Body of pancreas (tissue), 4 donors: ENCODE results near the gene SMAD2.

Experiments used
- CTCF ChIP-seq, 7 experiments: fragments of 450-650 bp in 4 of 7; fragments of 200-600 bp in 3 of 7; sonication (generic) in 3 of 7; IDR thresholded peaks; one replicate each; pipeline ENCODE4 v1.5.1; 2016 to 2019; ENCODE audit warnings: antibody characterized with exemption in 7 of 7
- POLR2A ChIP-seq, 3 donors: fragments of 450-650 bp; IDR thresholded peaks; one replicate each; pipeline ENCODE4 v1.6.1; 2016; ENCODE audit warnings: antibody characterized with exemption in 3 of 3, mild to moderate bottlenecking in 2 of 3

- TF ChIP-seq CTCF (IDR thresholded peaks at IDR 0.05) = peak in 3 of 7 experiments; percentile 5 to 32 (median 28)
- no peak for TF ChIP-seq POLR2A (IDR thresholded peaks at IDR 0.05)
Observed at GRCh38 chr18:47775961-47776360, 154.5 kb downstream of the SMAD2 start.
